Measurements from ENCODE around the gene HPN.

Gene HPN

DNA sequence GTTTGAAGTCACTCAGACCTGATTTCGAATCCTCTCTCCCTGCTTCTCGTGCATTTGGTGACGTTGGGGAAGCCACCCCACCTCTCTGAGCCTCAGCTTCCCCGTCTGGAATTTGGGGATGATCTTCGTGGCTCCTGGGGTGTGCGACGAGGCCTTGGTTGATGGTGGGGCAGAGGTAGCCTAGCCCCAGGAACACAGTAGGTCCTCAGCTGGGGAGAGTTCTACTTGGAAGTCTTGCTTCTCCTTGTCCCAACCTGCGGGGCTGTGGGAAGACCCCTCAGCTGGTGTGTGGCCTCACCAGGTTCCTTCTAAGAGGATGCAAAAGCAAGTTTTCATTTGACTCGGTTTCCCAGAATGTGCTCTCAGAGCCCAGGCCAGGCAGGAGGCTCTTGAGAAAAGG, 13.1 kb downstream of the HPN start:
- Histone ChIP-seq H3K4me2 (ENCODE audit: low read depth, low read length, poor library complexity, severe bottlenecking) (no peak overlapping the region), H3K4me3 (ENCODE audit: low read length, poor library complexity, severe bottlenecking) (no peak overlapping the region), H3K9me2 (replicated peaks; ENCODE audit: low read depth, low read length) (no peaks in the 10 kb centered on the region), H3K79me2 (ENCODE audit: insufficient read depth, low read length) (no peaks in the 10 kb centered on the region), H2AFZ (ENCODE audit: low read length) (no peak overlapping the region), H3K36me3 (ENCODE audit: insufficient read depth, low read length) (no peaks in the 10 kb centered on the region), H3K9me3 (ENCODE audit: insufficient read depth, low read depth, low read length) (no peaks in the 10 kb centered on the region), H3F3A (ENCODE audit: low read depth) (no peaks in the 10 kb centered on the region), H3K4me1 (ENCODE audit: insufficient read depth, low read length, poor library complexity, severe bottlenecking) (no peaks in the 10 kb centered on the region), H3K27me3 (ENCODE audit: insufficient read depth, low read length, poor library complexity, severe bottlenecking) (no peaks in the 10 kb centered on the region), H4K20me1 (ENCODE audit: insufficient read depth, low read length, poor library complexity, severe bottlenecking) (no peaks in the 10 kb centered on the region), H3K9ac (ENCODE audit: low read depth, low read length, poor library complexity, severe bottlenecking) (no peak overlapping the region)
- no peak for TF ChIP-seq EZH2phosphoT487 (IDR thresholded peaks at IDR 0.05; ENCODE audit: borderline replicate concordance)
- TF ChIP-seq, protein P1, sequence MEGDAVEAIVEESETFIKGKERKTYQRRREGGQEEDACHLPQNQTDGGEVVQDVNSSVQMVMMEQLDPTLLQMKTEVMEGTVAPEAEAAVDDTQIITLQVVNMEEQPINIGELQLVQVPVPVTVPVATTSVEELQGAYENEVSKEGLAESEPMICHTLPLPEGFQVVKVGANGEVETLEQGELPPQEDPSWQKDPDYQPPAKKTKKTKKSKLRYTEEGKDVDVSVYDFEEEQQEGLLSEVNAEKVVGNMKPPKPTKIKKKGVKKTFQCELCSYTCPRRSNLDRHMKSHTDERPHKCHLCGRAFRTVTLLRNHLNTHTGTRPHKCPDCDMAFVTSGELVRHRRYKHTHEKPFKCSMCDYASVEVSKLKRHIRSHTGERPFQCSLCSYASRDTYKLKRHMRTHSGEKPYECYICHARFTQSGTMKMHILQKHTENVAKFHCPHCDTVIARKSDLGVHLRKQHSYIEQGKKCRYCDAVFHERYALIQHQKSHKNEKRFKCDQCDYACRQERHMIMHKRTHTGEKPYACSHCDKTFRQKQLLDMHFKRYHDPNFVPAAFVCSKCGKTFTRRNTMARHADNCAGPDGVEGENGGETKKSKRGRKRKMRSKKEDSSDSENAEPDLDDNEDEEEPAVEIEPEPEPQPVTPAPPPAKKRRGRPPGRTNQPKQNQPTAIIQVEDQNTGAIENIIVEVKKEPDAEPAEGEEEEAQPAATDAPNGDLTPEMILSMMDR (conservative IDR thresholded peaks at IDR 0.05; ENCODE audit: low read length) = no peak

DNA sequence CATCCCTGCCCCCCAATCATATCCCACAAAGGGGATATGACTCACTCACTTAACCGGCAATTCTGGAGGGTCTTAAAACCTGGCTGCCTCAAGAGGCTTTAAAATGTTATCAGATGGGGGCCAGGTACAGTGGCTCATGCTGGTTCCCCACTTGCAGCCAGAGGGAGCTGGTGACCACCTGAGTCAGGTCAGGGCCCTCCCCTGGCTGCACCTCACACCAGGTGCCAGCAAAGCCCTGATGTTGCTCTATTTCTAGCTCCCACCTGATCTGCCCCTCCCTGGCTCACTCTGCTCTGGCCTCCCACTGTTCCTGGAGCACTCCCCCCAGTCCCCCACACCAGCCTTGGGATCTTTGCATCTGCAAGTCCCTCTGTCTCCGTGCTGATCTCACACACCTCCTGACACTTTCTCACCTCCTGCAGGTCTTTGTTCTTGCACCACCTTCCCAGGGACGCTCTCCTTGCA, 14.2 kb downstream of the HPN start:
- Histone ChIP-seq H3K9ac (ENCODE audit: low read depth, low read length, poor library complexity, severe bottlenecking) (no peak overlapping the region), H3K4me3 (ENCODE audit: low read length, poor library complexity, severe bottlenecking) (no peak overlapping the region), H3K36me3 (ENCODE audit: insufficient read depth, low read length) (no peaks in the 10 kb centered on the region), H3K9me2 (replicated peaks; ENCODE audit: low read depth, low read length) (no peaks in the 10 kb centered on the region), H3K79me2 (ENCODE audit: insufficient read depth, low read length) (no peaks in the 10 kb centered on the region), H4K20me1 (ENCODE audit: insufficient read depth, low read length, poor library complexity, severe bottlenecking) (no peaks in the 10 kb centered on the region), H3K27me3 (ENCODE audit: insufficient read depth, low read length, poor library complexity, severe bottlenecking) (no peaks in the 10 kb centered on the region), H3K9me3 (ENCODE audit: insufficient read depth, low read depth, low read length) (no peaks in the 10 kb centered on the region), H3K4me2 (ENCODE audit: low read depth, low read length, poor library complexity, severe bottlenecking) (no peak overlapping the region), H3F3A (ENCODE audit: low read depth) (no peaks in the 10 kb centered on the region), H2AFZ (ENCODE audit: low read length) (no peak overlapping the region), H3K4me1 (ENCODE audit: insufficient read depth, low read length, poor library complexity, severe bottlenecking) (no peaks in the 10 kb centered on the region)
- no peak for TF ChIP-seq EZH2phosphoT487 (IDR thresholded peaks at IDR 0.05; ENCODE audit: borderline replicate concordance)
- TF ChIP-seq, protein P1 (conservative IDR thresholded peaks at IDR 0.05; ENCODE audit: low read length) = peak; percentile 54; the same call in 1 of the 2 replicates

DNA sequence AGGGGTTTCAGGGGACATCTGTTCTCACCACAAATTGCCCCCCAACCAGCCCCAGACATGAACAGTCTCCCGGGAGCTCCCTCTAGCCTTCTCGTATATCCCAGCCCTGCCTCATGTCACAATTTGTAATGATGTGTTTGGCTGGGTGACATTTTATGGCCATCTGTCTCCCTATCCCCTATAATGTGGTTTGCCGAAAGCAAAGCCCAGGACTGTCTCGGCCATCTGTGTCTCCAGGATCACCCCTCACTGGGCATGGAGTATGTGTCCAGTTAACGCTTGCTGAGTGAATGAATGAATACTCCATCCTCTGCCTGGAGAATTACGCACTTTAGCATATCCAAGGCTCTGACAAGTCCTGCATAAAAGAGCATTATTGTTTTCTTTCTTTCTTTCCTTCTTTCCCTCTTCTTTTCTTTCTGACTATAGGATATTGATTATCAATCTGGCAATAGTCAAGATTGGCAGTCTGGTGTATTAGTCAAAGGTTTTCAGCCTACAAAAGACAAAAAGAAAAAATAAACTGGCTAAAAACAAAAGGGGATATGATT, 15.1 kb downstream of the HPN start:
- no peaks in the 10 kb centered on the region for H3K27me3 ChIP-seq (ENCODE audit: insufficient read depth, low read length, poor library complexity, severe bottlenecking)

More for the DNA sequence above, 15.1 kb downstream of the HPN start:
- no peak overlapping the region for H3K4me2 ChIP-seq (ENCODE audit: low read depth, low read length, poor library complexity, severe bottlenecking)
- no peak overlapping the region for H2AFZ ChIP-seq (ENCODE audit: low read length)
- no peaks in the 10 kb centered on the region for H3K4me1 ChIP-seq (ENCODE audit: insufficient read depth, low read length, poor library complexity, severe bottlenecking)
- H3K9ac ChIP-seq (ENCODE audit: low read depth, low read length, poor library complexity, severe bottlenecking) = no peak overlapping the region
- H3K4me3 ChIP-seq (ENCODE audit: low read length, poor library complexity, severe bottlenecking) = no peak overlapping the region
- no peaks in the 10 kb centered on the region for H3K9me3 ChIP-seq (ENCODE audit: insufficient read depth, low read depth, low read length)
- no peaks in the 10 kb centered on the region for H3F3A ChIP-seq (ENCODE audit: low read depth)
- H3K9me2 ChIP-seq (replicated peaks; ENCODE audit: low read depth, low read length) = no peaks in the 10 kb centered on the region
- H3K79me2 ChIP-seq (ENCODE audit: insufficient read depth, low read length) = no peaks in the 10 kb centered on the region
- TF ChIP-seq EZH2phosphoT487 (IDR thresholded peaks at IDR 0.05; ENCODE audit: borderline replicate concordance) = no peak
- TF ChIP-seq, protein P1 (conservative IDR thresholded peaks at IDR 0.05; ENCODE audit: low read length) = no peak
- H3K36me3 ChIP-seq (ENCODE audit: insufficient read depth, low read length) = no peaks in the 10 kb centered on the region
- H4K20me1 ChIP-seq (ENCODE audit: insufficient read depth, low read length, poor library complexity, severe bottlenecking) = no peaks in the 10 kb centered on the region

Measured in Loucy (cell line).